A673 (cell line): Measurements from ENCODE around the gene LRRK1.

Source experiments
- CTCF ChIP-seq: fragments of 300-800, 200-600 bp; sonication (generic); conservative IDR thresholded peaks from 2 replicates; pipeline ENCODE4 v1.5.1; 2017; ENCODE audit warnings: low read depth, mild to moderate bottlenecking, antibody characterized with exemption, low read length, moderate library complexity, mixed read lengths
- EZH2 ChIP-seq: fragments of 200-600 bp; sonication (generic); IDR thresholded peaks from 2 replicates; pipeline ENCODE4 v1.6.1; 2017; ENCODE audit warnings: borderline replicate concordance, low read depth, mild to moderate bottlenecking, mixed read lengths, antibody characterized with exemption, low read length; ENCODE audit not compliant: poor library complexity, severe bottlenecking

- no peak for TF ChIP-seq CTCF
- TF ChIP-seq EZH2, result no peak
Observed at GRCh38 chr15:100952566-100952965, 33.4 kb downstream of the LRRK1 start.
